AG09309 (cell line): Measurements from ENCODE around the gene SAP25.
A peak's percentile ranks its signal among the peaks of the same experiment; 100 is the strongest.

Source experiments
- DNase-seq: peaks from one replicate; pipeline ENCODE4 v3.0.0-alpha.2; 2010; ENCODE audit warnings: low read depth
- H3K4me3 ChIP-seq: 2 replicates; pipeline ENCODE4 v1.5.1; 2011; ENCODE audit warnings: mild to moderate bottlenecking, low read depth, low read length, moderate library complexity; ENCODE audit not compliant: control insufficient read depth
- TF ChIP-seq, protein P1 (sequence below): IDR thresholded peaks from 2 replicates; pipeline ENCODE4 v1.5.1; 2011; ENCODE audit warnings: mild to moderate bottlenecking, low read depth, low read length, inconsistent platforms; ENCODE audit not compliant: insufficient read depth, control insufficient read depth; ENCODE audit errors: missing control alignments

SAP25 gene

GRCh38 chr7:100586266-100587025, 12.7 kb upstream of the SAP25 start, which contains the start of gene FBXO24:
Gene FBXO24, plus strand, starts transcription at chr7:100586328. Its CDS starts 298 bp downstream, at chr7:100586626.
- peak; percentile 100 for DNase-seq
- H3K4me3 ChIP-seq, result peak within 1 kb of the TSS; percentile 96
- TF ChIP-seq, protein P1, sequence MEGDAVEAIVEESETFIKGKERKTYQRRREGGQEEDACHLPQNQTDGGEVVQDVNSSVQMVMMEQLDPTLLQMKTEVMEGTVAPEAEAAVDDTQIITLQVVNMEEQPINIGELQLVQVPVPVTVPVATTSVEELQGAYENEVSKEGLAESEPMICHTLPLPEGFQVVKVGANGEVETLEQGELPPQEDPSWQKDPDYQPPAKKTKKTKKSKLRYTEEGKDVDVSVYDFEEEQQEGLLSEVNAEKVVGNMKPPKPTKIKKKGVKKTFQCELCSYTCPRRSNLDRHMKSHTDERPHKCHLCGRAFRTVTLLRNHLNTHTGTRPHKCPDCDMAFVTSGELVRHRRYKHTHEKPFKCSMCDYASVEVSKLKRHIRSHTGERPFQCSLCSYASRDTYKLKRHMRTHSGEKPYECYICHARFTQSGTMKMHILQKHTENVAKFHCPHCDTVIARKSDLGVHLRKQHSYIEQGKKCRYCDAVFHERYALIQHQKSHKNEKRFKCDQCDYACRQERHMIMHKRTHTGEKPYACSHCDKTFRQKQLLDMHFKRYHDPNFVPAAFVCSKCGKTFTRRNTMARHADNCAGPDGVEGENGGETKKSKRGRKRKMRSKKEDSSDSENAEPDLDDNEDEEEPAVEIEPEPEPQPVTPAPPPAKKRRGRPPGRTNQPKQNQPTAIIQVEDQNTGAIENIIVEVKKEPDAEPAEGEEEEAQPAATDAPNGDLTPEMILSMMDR, result no peak

DNA sequence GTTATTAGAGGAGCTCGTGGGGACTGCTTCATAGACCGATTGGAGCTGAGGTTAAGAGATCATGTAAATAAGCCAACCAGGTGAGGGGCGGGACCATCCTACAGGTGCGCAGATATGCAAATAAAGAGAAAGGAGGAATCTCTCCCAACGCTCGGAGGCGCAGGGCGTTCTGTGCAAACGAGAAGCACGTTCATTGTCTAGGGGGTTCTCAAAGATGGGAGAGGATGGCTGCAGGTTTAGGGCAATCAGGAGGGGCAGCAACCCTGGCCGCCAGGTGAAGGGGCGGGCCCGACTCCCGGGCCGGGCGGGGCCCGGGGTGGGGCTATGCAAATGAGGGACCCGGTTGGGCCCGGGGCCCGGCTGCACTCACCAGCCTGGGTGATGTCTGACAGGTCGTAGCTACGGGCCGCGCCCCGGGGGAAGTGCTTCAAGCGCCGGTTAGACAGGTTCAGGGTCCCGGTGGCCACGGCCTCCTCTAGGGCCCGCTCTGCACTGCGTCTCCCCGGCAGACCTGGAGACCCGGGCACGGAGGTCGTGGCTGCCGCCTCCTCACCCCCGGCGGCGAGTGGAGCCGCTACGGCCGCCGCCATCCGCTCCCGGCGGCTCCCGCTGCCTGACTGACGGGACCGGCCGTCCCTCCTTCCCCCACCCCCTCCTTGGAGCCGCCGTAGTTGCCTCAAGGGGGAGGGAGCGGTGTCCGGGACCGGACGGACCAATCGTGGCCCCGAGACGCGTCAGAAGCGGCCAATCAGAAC, 12.0 kb upstream of the SAP25 start, which contains the start of gene LRCH4:
TSS of gene LRCH4 (minus strand) at position 619 of the 755 bp plus-strand sequence. CDS start at position 590, 29 bp downstream.
- TF ChIP-seq, protein P1, result no peak
- H3K4me3 ChIP-seq, result peak within 1 kb of the TSS; percentile 96
- DNase-seq, result no peak

GRCh38 chr7:100584683-100585510, 11.2 kb upstream of the SAP25 start:
- H3K4me3 ChIP-seq, result peak overlapping the region; percentile 96
- TF ChIP-seq, protein P1, result no peak
- peak; percentile 13 for DNase-seq

DNA sequence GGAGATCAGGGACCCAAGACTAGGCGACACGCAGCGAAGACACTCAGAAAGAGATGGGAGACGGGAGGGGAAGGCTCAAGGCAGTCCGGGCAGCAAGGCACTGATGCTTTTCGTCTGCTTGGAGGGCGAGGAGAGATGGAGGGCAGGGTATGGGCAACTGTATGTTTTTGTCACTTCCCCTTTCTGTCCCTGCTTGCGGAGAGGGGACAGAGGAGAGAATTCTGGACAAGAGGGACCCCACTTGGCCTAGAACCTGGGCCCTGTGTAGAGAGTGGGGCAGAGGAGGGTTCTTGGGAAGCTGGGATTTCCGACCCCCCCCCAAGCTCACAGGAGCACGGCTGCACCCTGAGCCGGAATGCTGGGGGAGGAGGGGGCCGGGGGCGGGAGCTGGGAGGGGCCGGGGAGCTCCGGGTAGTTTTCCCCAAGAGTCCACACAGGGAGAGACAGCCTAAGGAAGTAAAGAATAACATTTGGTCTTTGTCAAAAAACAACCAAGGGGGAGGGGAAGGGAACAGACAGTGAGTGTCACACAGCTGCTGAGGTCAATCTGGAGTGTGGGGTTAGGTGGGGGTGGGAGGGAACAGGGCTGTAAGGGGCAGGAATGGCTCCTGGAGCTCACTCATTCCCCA, 10.5 kb upstream of the SAP25 start:
- no peak for DNase-seq

GRCh38 chr7:100583132-100584053, 9.7 kb upstream of the SAP25 start:
- no peak for DNase-seq
- TF ChIP-seq, protein P1, result no peak
- no peak overlapping the region for H3K4me3 ChIP-seq

More for the DNA sequence above, 10.5 kb upstream of the SAP25 start:
- H3K4me3 ChIP-seq, result peak overlapping the region; percentile 96
- TF ChIP-seq, protein P1, result no peak
